Lung (tissue), 12 donors: ENCODE measurements around the gene PIGR. TPM values are rescaled to one million over a fixed set of nuclear protein-coding genes. Genes with fewer than 3 reads are reported as not detected.
"Not testable (repeated sequence)": the region's sequence is repeated elsewhere in the genome, so short reads cannot be mapped to it uniquely, and the experiment has no call there.

Experiments used
- ATAC-seq: fragments of 200-7000 bp; cut with Tn5 transposase; one replicate; pipeline ENCODE4 v1.9.1; 2020; ENCODE audit warnings: moderate number of reproducible peaks; ENCODE audit not compliant: insufficient read depth, low FRiP score
- DNase-seq, 3 donors: peaks; one replicate each; pipeline ENCODE4 v3.0.0-alpha.2; 2013 to 2017
- H3K27ac ChIP-seq, 2 donors: one replicate each; pipeline ENCODE4 v1.5.1; 2013; ENCODE audit warnings: mild to moderate bottlenecking in 2 of 2, moderate library complexity in 2 of 2, control low read depth in 1 of 2, inconsistent platforms in 1 of 2, low read depth in 1 of 2, low read length in 1 of 2
- H3K27me3 ChIP-seq, 3 donors: one replicate each; pipeline ENCODE4 v1.5.1; 2013; ENCODE audit warnings: low read length in 2 of 3; ENCODE audit not compliant: control insufficient read depth in 3 of 3, insufficient read depth in 3 of 3
- H3K36me3 ChIP-seq, 4 donors: one replicate each; pipeline ENCODE4 v1.5.1; 2013; ENCODE audit warnings: low read length in 4 of 4, mild to moderate bottlenecking in 1 of 4, moderate library complexity in 1 of 4; ENCODE audit not compliant: control insufficient read depth in 4 of 4, insufficient read depth in 4 of 4
- H3K4me1 ChIP-seq, 5 donors: one replicate each; pipeline ENCODE4 v1.5.1; 2013; ENCODE audit warnings: low read length in 5 of 5, mild to moderate bottlenecking in 2 of 5, moderate library complexity in 1 of 5; ENCODE audit not compliant: control insufficient read depth in 5 of 5, insufficient read depth in 5 of 5
- H3K4me3 ChIP-seq: one replicate; pipeline ENCODE4 v1.5.1; 2013; ENCODE audit warnings: mild to moderate bottlenecking, control low read depth, moderate library complexity
- H3K9ac ChIP-seq, 2 donors: one replicate each; pipeline ENCODE4 v1.5.1; 2013; ENCODE audit warnings: low read length in 2 of 2, control low read depth in 1 of 2; ENCODE audit not compliant: insufficient read depth in 1 of 2
- H3K9me3 ChIP-seq, 4 donors: one replicate each; pipeline ENCODE4 v1.5.1; 2013; ENCODE audit warnings: low read length in 3 of 4, mild to moderate bottlenecking in 1 of 4, moderate library complexity in 1 of 4; ENCODE audit not compliant: control insufficient read depth in 4 of 4, insufficient read depth in 3 of 4
- WGBS, 2 donors: extraction: QIAGEN DNeasy Blood & Tissue Kit; methylation state at CpG; one replicate each; pipeline ENCODE4 v1.1.7; 2013; 5-methylcytosine and 5-hydroxymethylcytosine counted together
- polyA plus RNA-seq, 2 donors: library from polyadenylated mRNA; stranded (reverse); fragments of 200-250 nt; gene quantifications; one replicate each; pipeline ENCODE4 v1.2.1, GENCODE V29; 2013
- total RNA-seq, 2 donors: library from RNA; depleted of rRNA in 1 of 2; stranded (reverse); fragments of >200 nt in 1 of 2; gene quantifications; one replicate each; pipeline ENCODE4 v1.2.1, GENCODE V29; 2014 to 2021
- TF ChIP-seq, protein P1 (sequence below): IDR thresholded peaks from 2 replicates; pipeline ENCODE4 v1.5.1; 2012; ENCODE audit warnings: mild to moderate bottlenecking; ENCODE audit errors: control extremely low read depth, extremely low read depth
- donor health status: control.
- donor health status: control.
- donor health status: Bipolar disorder and iron deficiency.
- donor health status: healthy.
- donor health status: DM: yes; HTN: yes; CAD: no.

PIGR gene
- total and polyA plus RNA-seq, 4 donors, result 131 to 845 (median 298) TPM

GRCh38 chr1:206925106-206925736 is 21.0 kb downstream of the PIGR start:
- H3K4me1 ChIP-seq, result peaks cover 0 to 15% (median 0%) of the 10 kb centered on the region in 5 donors
- H3K27ac ChIP-seq, result peak overlapping the region in 1 of 2 donors; percentile 8
- H3K9me3 ChIP-seq, result peaks cover 0 to 3% (median 1%) of the 10 kb centered on the region in 4 donors
- ATAC-seq (peak; percentile 35), DNase-seq (peak in 2 of 3 donors; percentile 16)
- H3K9ac ChIP-seq, result no peak overlapping the region
- no peak overlapping the region for H3K4me3 ChIP-seq
- H3K36me3 ChIP-seq, result no peaks in the 10 kb centered on the region
- no peaks in the 10 kb centered on the region for H3K27me3 ChIP-seq
- WGBS, 2 donors, result 71 to 72% methylated on average over 11 of the region's 11 CpGs
- TF ChIP-seq, protein P1, sequence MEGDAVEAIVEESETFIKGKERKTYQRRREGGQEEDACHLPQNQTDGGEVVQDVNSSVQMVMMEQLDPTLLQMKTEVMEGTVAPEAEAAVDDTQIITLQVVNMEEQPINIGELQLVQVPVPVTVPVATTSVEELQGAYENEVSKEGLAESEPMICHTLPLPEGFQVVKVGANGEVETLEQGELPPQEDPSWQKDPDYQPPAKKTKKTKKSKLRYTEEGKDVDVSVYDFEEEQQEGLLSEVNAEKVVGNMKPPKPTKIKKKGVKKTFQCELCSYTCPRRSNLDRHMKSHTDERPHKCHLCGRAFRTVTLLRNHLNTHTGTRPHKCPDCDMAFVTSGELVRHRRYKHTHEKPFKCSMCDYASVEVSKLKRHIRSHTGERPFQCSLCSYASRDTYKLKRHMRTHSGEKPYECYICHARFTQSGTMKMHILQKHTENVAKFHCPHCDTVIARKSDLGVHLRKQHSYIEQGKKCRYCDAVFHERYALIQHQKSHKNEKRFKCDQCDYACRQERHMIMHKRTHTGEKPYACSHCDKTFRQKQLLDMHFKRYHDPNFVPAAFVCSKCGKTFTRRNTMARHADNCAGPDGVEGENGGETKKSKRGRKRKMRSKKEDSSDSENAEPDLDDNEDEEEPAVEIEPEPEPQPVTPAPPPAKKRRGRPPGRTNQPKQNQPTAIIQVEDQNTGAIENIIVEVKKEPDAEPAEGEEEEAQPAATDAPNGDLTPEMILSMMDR, result no peak

DNA sequence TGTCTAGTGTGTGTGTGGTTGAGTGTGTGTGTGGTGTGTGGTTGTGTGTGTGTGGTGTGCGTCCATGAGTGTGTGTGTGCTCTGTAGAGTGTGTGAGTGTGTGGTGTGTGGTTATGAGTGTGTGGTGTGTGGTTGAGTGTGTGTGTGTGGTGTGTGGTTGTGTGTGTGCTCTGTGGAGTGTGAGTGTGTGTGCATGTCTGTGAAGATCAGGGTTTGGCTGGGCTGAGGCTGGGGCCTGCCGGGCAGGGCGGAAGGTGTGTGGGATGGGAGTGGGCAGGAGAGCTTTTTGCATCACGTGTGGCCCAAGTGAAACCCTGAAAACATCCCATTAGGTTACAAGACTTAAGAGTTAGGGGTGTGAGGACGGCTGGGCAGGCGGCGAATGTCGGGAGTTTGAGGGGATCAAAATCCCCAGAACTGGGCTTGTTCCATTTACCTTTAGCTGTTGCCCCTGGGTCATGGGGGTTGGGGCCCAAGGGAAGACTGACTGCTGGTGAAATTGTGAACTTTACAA is 21.6 kb downstream of the PIGR start:
- 76 to 84% methylated on average over 8 of the region's 8 CpGs for WGBS, 2 donors
- Histone ChIP-seq H3K4me1 (peaks cover 0 to 15% (median 0%) of the 10 kb centered on the region in 5 donors), H3K4me3 (no peak overlapping the region), H3K9ac (no peak overlapping the region), H3K27ac (peak overlapping the region in 1 of 2 donors; percentile 23), H3K27me3 (no peaks in the 10 kb centered on the region), H3K9me3 (peaks cover 0 to 3% (median 1%) of the 10 kb centered on the region in 4 donors), H3K36me3 (no peaks in the 10 kb centered on the region)
- DNase-seq (no peak), ATAC-seq (no peak)
- TF ChIP-seq, protein P1, result no peak

DNA sequence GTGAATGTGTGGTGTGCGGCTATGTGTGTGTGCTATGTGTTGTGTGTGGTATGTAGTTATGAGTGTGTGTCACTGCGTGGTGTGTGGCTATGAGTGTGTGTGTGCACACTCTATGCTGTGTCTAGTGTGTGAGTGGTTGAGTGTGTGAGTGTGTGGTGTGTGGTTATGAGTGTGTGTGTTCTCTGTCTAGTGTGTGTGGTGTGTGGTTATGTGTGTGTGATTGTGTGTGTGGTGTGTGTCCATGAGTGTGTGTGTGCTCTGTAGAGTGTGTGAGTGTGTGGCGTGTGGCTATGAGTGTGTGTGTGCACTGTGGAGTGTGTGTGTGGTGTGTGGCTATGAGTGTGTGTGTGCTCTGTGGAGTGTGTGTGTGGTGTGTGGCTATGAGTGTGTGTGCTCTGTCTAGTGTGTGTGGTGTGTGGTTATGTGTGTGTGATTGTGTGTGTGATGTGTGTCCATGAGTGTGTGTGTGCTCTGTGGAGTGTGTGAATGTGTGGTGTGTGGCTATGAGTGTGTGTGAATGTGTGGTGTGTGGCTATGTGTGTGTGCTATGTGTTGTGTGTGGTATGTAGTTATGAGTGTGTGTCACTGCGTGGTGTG is 22.2 kb downstream of the PIGR start:
- not testable (repeated sequence) for H3K9ac ChIP-seq, DNase-seq, H3K27me3 ChIP-seq, H3K9me3 ChIP-seq, H3K36me3 ChIP-seq, ATAC-seq, H3K4me3 ChIP-seq
- WGBS, 2 donors, result 96 to 97% methylated on average over 4 of the region's 4 CpGs
- Histone ChIP-seq H3K27ac (peak overlapping the region in 1 of 2 donors; percentile 7), H3K4me1 (peaks cover 0 to 15% (median 0%) of the 10 kb centered on the region in 5 donors)
